ENCODE data around the gene PEDS1.
"Not testable (repeated sequence)": the region's sequence is repeated elsewhere in the genome, so short reads cannot be mapped to it uniquely, and the experiment has no call there.

PEDS1 gene

GRCh38 chr20:50181344-50181743, 27.8 kb upstream of the PEDS1 start:
- no peaks in the 10 kb centered on the region for H3K27me3 ChIP-seq (ENCODE audit: insufficient read depth, poor library complexity, severe bottlenecking)
- no peak overlapping the region for H3K27ac ChIP-seq (replicated peaks)
- DNase-seq (ENCODE audit: low read depth in 1 of 2, low spot score in 1 of 2), result no peak
- no peak for TF ChIP-seq REST (IDR thresholded peaks at IDR 0.05; ENCODE audit: insufficient replicate concordance, low read depth)
- TF ChIP-seq GABPA (IDR thresholded peaks at IDR 0.05; ENCODE audit: low read depth), result no peak
- TF ChIP-seq CTCF (IDR thresholded peaks at IDR 0.05; ENCODE audit: insufficient read depth, low read length), result no peak
- no peak for TF ChIP-seq SPI1 (IDR thresholded peaks at IDR 0.05; ENCODE audit: borderline replicate concordance, low read depth)
- no peak for TF ChIP-seq POLR2AphosphoS5 (IDR thresholded peaks at IDR 0.05; ENCODE audit: low read depth)
- H3K4me3 ChIP-seq (replicated peaks; ENCODE audit: insufficient read depth, low read length), result no peak overlapping the region

GRCh38 chr20:50178672-50179071, 25.1 kb upstream of the PEDS1 start:
- not testable (repeated sequence) for H3K27me3 ChIP-seq (ENCODE audit: insufficient read depth, poor library complexity, severe bottlenecking); DNase-seq (ENCODE audit: low read depth in 1 of 2, low spot score in 1 of 2)

GRCh38 chr20:50175938-50176933, 22.7 kb upstream of the PEDS1 start:
- Histone ChIP-seq H3K27ac (replicated peaks) (no peak overlapping the region), H3K27me3 (ENCODE audit: insufficient read depth, poor library complexity, severe bottlenecking) (no peaks in the 10 kb centered on the region), H3K4me3 (replicated peaks; ENCODE audit: insufficient read depth, low read length) (no peak overlapping the region)
- DNase-seq (ENCODE audit: low read depth in 1 of 2, low spot score in 1 of 2), result no peak
- TF ChIP-seq CTCF (IDR thresholded peaks at IDR 0.05; ENCODE audit: insufficient read depth, low read length) (no peak), POLR2AphosphoS5 (IDR thresholded peaks at IDR 0.05; ENCODE audit: low read depth) (no peak), REST (IDR thresholded peaks at IDR 0.05; ENCODE audit: insufficient replicate concordance, low read depth) (no peak), GABPA (IDR thresholded peaks at IDR 0.05; ENCODE audit: low read depth) (no peak), SPI1 (IDR thresholded peaks at IDR 0.05; ENCODE audit: borderline replicate concordance, low read depth) (no peak)

More at GRCh38 chr20:50178672-50179071, 25.1 kb upstream of the PEDS1 start:
- not testable (repeated sequence) for H3K27ac ChIP-seq (replicated peaks); H3K4me3 ChIP-seq (replicated peaks; ENCODE audit: insufficient read depth, low read length)

- no peak overlapping the region for H3K4me3 ChIP-seq (replicated peaks; ENCODE audit: insufficient read depth, low read length)
- H3K27me3 ChIP-seq (ENCODE audit: insufficient read depth, poor library complexity, severe bottlenecking), result no peaks in the 10 kb centered on the region
- DNase-seq (ENCODE audit: low read depth in 1 of 2, low spot score in 1 of 2), result no peak
- TF ChIP-seq SPI1 (IDR thresholded peaks at IDR 0.05; ENCODE audit: borderline replicate concordance, low read depth) (no peak), GABPA (IDR thresholded peaks at IDR 0.05; ENCODE audit: low read depth) (no peak), REST (IDR thresholded peaks at IDR 0.05; ENCODE audit: insufficient replicate concordance, low read depth) (no peak), CTCF (IDR thresholded peaks at IDR 0.05; ENCODE audit: insufficient read depth, low read length) (no peak), POLR2AphosphoS5 (IDR thresholded peaks at IDR 0.05; ENCODE audit: low read depth) (no peak)
- H3K27ac ChIP-seq (replicated peaks), result no peak overlapping the region
These were observed 20.9 kb upstream of the PEDS1 start for GRCh38 chr20:50174456-50174855.

Measured in HL-60 (cell line).